DMS 273 treated with DMSO at 0.1 percent for 48 hours (cell line): Measurements from ENCODE around the gene TAF4.

Experiments used
- DNase-seq: peaks from one replicate; lab custom pipeline; 2025; lab: John Stamatoyannopoulos, UW

TAF4 gene

GRCh38 chr20:61964675-61965605 is 100.7 kb downstream of the TAF4 start:
- DNase-seq, result no peak

GRCh38 chr20:61963885-61964674 is 101.6 kb downstream of the TAF4 start:
- DNase-seq, result no peak

- DNase-seq, result no peak
Measured at GRCh38 chr20:61963149-61963548, 102.5 kb downstream of the TAF4 start.

GRCh38 chr20:61960836-61961235 is 104.8 kb downstream of the TAF4 start:
- no peak for DNase-seq

- no peak for DNase-seq
Measured at GRCh38 chr20:61958773-61959700, 106.6 kb downstream of the TAF4 start.

GRCh38 chr20:61957961-61958715 is 107.5 kb downstream of the TAF4 start:
- no peak for DNase-seq

GRCh38 chr20:61956396-61957342 is 109.0 kb downstream of the TAF4 start:
- no peak for DNase-seq

- no peak for DNase-seq
Measured at GRCh38 chr20:61955668-61956395, 109.8 kb downstream of the TAF4 start.

GRCh38 chr20:61954276-61955021 is 111.2 kb downstream of the TAF4 start:
- no peak for DNase-seq

GRCh38 chr20:61953037-61954021 is 112.4 kb downstream of the TAF4 start:
- no peak for DNase-seq

- no peak for DNase-seq
Measured at GRCh38 chr20:61951695-61952533, 113.8 kb downstream of the TAF4 start.

GRCh38 chr20:61950641-61951071 is 115.0 kb downstream of the TAF4 start:
- DNase-seq, result no peak

- DNase-seq, result no peak
Measured at GRCh38 chr20:61949714-61950640, 115.7 kb downstream of the TAF4 start.

GRCh38 chr20:61949363-61949713 is 116.3 kb downstream of the TAF4 start:
- DNase-seq, result no peak
